Lower leg skin (tissue), 3 donors: ENCODE data around the gene BICD2.

Experiments used
- CTCF ChIP-seq, 3 donors: fragments of 450-650 bp; IDR thresholded peaks; one replicate each; pipeline ENCODE4 v1.5.1; 2016; ENCODE audit warnings: antibody characterized with exemption in 3 of 3, mild to moderate bottlenecking in 3 of 3, moderate library complexity in 2 of 3
- POLR2A ChIP-seq, 2 donors: fragments of 450-650 bp; IDR thresholded peaks; one replicate each; pipeline ENCODE4 v1.6.1; 2016 to 2017; ENCODE audit warnings: antibody characterized with exemption in 2 of 2, mild to moderate bottlenecking in 1 of 2, moderate library complexity in 1 of 2

- TF ChIP-seq CTCF (IDR thresholded peaks at IDR 0.05) (no peak), POLR2A (IDR thresholded peaks at IDR 0.05) (no peak)
Observed at GRCh38 chr9:92680166-92681119, 84.2 kb downstream of the BICD2 start.
